AG04449 (cell line): Measurements from ENCODE around the gene HAGHL.
A peak's percentile ranks its signal among the peaks of the same experiment; 100 is the strongest.

Source experiments
- CTCF ChIA-PET: fragments of 350-600 bp; formaldehyde crosslinking; extraction: SDS; loops from one replicate; lab custom pipeline; 2021; ENCODE audit warnings: antibody characterized with exemption; lab: Yijun Ruan, JAX
- POLR2A ChIA-PET: fragments of 400-600, 350-600 bp; formaldehyde crosslinking; extraction: SDS; loops from one replicate; lab custom pipeline; 2020; ENCODE audit warnings: antibody characterized with exemption, inconsistent platforms; lab: Yijun Ruan, JAX
- DNase-seq: peaks from one replicate; pipeline ENCODE4 v3.0.0-alpha.2; 2010; ENCODE audit warnings: low read depth, low spot score
- H3K4me3 ChIP-seq: 2 replicates; pipeline ENCODE4 v1.5.1; 2011; ENCODE audit warnings: low read depth, mild to moderate bottlenecking, control low read depth, low read length
- TF ChIP-seq, protein P1 (sequence below): IDR thresholded peaks from one replicate; pipeline ENCODE4 v1.5.1; 2011; ENCODE audit warnings: mild to moderate bottlenecking, moderate library complexity, low read length, control low read depth, inconsistent platforms; ENCODE audit not compliant: insufficient read depth; ENCODE audit errors: missing control alignments

The HAGHL gene

DNA sequence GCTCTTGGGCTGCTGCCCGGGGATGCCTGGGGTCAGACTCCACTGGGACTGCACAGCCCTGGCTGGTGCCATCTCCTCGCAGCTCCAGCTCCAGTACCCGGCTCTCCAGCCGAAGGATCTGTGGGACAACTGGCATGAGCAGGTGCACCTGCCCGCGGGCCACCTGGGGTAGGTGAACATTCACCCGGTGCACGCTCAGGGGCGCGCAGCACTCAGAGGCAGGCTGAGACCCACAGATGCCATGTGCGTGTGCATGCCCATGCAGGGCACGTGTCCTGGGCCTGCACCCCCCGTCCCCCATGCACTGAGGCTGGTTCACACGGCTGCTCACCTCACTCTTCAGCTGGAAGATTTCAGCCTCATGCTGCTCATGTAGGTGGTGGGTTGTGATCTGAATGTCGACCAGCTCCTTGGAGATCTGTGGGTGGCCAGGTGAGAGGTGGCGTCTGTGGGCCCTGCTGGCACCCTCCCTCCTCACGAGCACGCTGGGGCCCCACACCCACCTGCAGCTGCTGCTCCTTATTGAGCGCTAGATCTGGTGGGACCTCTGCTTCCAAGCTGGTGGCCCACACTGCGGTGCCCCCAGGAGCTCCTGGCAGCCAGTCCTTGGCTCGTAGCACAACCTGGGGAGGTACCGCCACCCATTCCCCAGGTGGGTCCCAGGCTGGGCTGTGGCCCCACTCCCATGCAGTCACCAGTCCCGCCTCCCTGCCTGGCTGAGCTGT lies 1.3 kb upstream of the HAGHL start:
- no peak for DNase-seq
- TF ChIP-seq, protein P1, sequence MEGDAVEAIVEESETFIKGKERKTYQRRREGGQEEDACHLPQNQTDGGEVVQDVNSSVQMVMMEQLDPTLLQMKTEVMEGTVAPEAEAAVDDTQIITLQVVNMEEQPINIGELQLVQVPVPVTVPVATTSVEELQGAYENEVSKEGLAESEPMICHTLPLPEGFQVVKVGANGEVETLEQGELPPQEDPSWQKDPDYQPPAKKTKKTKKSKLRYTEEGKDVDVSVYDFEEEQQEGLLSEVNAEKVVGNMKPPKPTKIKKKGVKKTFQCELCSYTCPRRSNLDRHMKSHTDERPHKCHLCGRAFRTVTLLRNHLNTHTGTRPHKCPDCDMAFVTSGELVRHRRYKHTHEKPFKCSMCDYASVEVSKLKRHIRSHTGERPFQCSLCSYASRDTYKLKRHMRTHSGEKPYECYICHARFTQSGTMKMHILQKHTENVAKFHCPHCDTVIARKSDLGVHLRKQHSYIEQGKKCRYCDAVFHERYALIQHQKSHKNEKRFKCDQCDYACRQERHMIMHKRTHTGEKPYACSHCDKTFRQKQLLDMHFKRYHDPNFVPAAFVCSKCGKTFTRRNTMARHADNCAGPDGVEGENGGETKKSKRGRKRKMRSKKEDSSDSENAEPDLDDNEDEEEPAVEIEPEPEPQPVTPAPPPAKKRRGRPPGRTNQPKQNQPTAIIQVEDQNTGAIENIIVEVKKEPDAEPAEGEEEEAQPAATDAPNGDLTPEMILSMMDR: no peak
- CTCF ChIA-PET: interaction anchor here (1.1 to 7.4 kb wide), 4 partner anchors 11 to 16 kb away, joined by 3 to 75 read pairs (median 12); partner anchors contain the start of genes CIAO3 and METRN
- no peak overlapping the region for H3K4me3 ChIP-seq
- POLR2A ChIA-PET: interaction anchor here (0.7 kb wide), 1 partner anchor 10 kb away, joined by 4 read pairs; no protein-coding TSS in a partner anchor

DNA sequence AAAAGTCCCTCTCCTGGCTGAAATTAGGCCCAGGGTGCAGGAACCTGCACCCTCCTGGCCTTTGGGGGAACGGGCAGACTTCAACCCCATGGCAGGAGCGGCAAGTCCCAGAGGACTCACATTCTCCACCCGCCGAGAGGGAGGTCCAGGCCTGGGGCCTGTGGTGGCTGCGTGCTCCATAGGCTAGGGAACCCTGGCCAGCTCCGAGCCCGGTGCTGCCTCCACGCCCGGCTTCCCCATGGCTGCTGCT lies 793 bp upstream of the HAGHL start:
- TF ChIP-seq, protein P1: no peak
- ChIA-PET POLR2A (no interaction called here), CTCF (interaction anchor here (1.1 to 7.4 kb wide), 3 partner anchors 11 to 14 kb away, joined by 3 to 75 read pairs (median 16); partner anchors contain the start of genes CIAO3 and METRN)
- H3K4me3 ChIP-seq: no peak overlapping the region; the same call in 1 of the 2 replicates
- DNase-seq: no peak

DNA sequence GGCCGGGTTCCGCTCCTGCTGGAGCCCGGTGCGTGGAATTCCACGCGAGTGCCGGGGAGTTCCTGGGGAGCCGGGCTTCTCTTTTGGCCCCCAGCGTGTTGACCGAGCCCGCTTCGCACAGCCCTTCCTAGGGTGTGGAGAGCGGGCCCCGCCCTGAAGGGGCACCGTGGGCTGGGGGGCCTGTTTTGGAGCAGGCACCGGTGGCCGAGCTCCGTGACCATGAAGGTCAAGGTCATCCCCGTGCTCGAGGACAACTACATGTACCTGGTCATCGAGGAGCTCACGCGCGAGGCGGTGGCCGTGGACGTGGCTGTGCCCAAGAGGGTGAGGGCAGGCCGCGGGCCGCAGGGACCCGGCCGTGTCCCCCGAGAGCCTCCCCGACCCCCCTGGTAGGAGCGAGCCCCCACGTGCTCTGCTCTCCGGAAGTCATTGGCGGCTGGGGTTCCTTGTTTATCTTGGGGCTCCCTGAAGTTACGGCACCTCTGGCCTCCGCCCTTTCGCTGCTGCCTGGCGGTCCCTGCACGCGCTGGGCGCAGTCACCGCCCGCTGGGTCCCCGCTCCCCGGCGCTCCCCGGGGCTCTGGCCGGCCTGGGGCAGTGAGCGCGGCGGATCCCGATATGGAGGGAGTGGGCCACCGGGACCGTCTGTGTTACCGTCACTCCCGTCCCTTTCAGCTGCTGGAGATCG lies 528 bp downstream of the HAGHL start:
- CTCF ChIA-PET: interaction anchor here (0.7 to 7.4 kb wide), 5 partner anchors 8 to 57 kb away, joined by 3 to 75 read pairs (median 4); partner anchors contain the start of genes CIAO3 and METRN
- POLR2A ChIA-PET: interaction anchor here (1.3 kb wide), 1 partner anchor 11 kb away, joined by 6 read pairs; no protein-coding TSS in a partner anchor
- TF ChIP-seq, protein P1: no peak
- no peak for DNase-seq
- peak overlapping the region; percentile 71 for H3K4me3 ChIP-seq

DNA sequence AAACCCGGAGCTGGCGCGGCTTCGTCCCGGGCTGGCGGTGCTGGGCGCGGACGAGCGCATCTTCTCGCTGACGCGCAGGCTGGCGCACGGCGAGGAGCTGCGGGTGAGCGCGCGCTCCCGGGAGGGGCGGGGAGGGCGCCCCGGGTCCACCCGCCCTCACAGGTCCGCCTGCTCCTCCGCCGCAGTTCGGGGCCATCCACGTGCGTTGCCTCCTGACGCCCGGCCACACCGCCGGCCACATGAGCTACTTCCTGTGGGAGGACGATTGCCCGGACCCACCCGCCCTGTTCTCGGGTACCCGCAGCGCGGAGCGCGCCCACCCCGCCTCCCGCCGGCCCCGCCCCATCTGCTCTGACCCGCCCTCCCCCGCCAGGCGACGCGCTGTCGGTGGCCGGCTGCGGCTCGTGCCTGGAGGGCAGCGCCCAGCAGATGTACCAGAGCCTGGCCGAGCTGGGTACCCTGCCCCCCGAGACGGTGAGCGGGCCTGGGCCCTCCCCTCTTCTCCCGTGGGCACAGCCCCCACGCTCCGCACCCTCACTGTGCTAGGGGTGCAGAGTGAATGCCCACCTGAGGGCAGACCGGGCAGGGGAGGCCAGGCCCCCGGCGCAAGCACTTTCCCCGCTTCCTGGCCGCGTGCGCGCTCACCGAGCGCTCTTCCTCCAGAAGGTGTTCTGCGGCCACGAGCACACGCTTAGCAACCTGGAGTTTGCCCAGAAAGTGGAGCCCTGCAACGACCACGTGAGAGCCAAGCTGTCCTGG lies 1.4 kb downstream of the HAGHL start:
- no peak for DNase-seq
- CTCF ChIA-PET: interaction anchor here (0.7 to 7.4 kb wide), 5 partner anchors 9 to 56 kb away, joined by 3 to 75 read pairs (median 4); partner anchors contain the start of genes CIAO3 and METRN
- H3K4me3 ChIP-seq: peak overlapping the region; percentile 71
- TF ChIP-seq, protein P1: no peak
- POLR2A ChIA-PET: interaction anchor here (0.8 to 1.3 kb wide), 2 partner anchors 12 to 60 kb away, joined by 3 to 6 read pairs; partner anchors contain the start of gene CHTF18

DNA sequence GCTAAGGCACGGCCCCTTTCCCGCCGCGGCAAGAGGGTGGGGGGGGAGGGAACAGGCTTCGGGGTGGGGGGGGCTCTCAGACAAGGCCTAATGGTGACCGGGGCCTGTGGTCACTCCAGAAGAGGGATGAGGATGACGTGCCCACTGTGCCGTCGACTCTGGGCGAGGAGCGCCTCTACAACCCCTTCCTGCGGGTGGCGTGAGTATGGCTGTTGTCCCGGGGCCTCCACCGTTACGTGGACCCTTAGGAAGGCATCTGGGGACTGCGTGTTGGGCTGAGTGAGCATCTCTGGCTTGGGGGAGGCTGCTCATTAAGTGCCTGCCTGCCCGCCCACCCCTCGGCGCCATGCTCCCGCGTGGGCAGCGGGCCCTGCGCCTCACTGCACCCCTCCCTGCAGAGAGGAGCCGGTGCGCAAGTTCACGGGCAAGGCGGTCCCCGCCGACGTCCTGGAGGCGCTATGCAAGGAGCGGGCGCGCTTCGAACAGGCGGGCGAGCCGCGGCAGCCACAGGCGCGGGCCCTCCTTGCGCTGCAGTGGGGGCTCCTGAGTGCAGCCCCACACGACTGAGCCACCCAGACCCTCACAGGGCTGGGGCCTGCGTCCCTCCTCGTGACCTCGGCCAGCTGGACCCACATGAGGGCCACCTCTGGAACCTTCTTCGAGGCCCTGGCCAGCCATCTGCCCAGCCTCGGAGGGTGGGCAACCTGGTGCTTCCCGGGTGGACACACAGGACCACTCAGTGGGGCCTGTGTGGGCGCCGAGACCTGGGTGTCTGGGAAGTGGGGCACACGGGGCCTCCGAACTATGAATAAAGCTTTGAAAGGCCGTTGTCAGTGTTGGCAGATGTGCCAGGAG lies 2.2 kb downstream of the HAGHL start:
- ChIA-PET CTCF (interaction anchor here (1.1 to 7.4 kb wide), 3 partner anchors 12 to 57 kb away, joined by 3 to 75 read pairs (median 48); partner anchors contain the start of genes CIAO3 and METRN), POLR2A (interaction anchor here (1.9 kb wide), 1 partner anchor 8 kb away, joined by 7 read pairs; the partner anchor contains the start of gene ANTKMT)
- TF ChIP-seq, protein P1: no peak
- DNase-seq: no peak
- H3K4me3 ChIP-seq: peak overlapping the region; percentile 71
